Peyer's patch (tissue), 4 donors: ENCODE results near the gene MED16. TPM values are rescaled to one million over a fixed set of nuclear protein-coding genes. Genes with fewer than 3 reads are reported as not detected.

Experiments
- DNase-seq, 3 donors: peaks; one replicate each; pipeline ENCODE4 v3.0.0-alpha.2; 2017 to 2019
- H3K27ac ChIP-seq, 4 donors: fragments of 200-600 bp; sonication (generic); one replicate each; pipeline ENCODE4 v1.5.1; 2016 to 2019
- H3K27me3 ChIP-seq, 2 donors: fragments of 200-600 bp; sonication (generic); one replicate each; pipeline ENCODE4 v1.5.1; 2019
- H3K36me3 ChIP-seq, 3 donors: fragments of 200-600 bp; sonication (generic); one replicate each; pipeline ENCODE4 v1.5.1; 2016 to 2019
- H3K4me1 ChIP-seq, 4 donors: fragments of 200-600 bp; sonication (generic); one replicate each; pipeline ENCODE4 v1.5.1; 2016 to 2019
- H3K4me3 ChIP-seq, 4 donors: fragments of 200-600 bp; sonication (generic); 1 replicate in 3 of 4; 2 replicates in 1 of 4; pipeline ENCODE4 v1.5.1; 2016 to 2019; ENCODE audit warnings: mild to moderate bottlenecking in 1 of 4
- H3K9me3 ChIP-seq, 4 donors: fragments of 200-600 bp; sonication (generic); one replicate each; pipeline ENCODE4 v1.5.1; 2016 to 2019; ENCODE audit warnings: mild to moderate bottlenecking in 1 of 4
- POLR2A ChIP-seq, 2 donors: fragments of 450-650 bp; IDR thresholded peaks; one replicate each; pipeline ENCODE4 v1.5.1; 2017; ENCODE audit warnings: antibody characterized with exemption in 2 of 2, mild to moderate bottlenecking in 2 of 2, moderate library complexity in 2 of 2
- total RNA-seq, 4 donors: library from RNA; depleted of rRNA; stranded (reverse); fragments of >200 nt; gene quantifications; one replicate each; pipeline ENCODE4 v1.1.0, GENCODE V29; 2016
- TF ChIP-seq, protein P1 (sequence below), 6 experiments: fragments of 450-650 bp in 4 of 6; fragments of 200-600 bp in 2 of 6; sonication (generic) in 1 of 6; IDR thresholded peaks; one replicate each; pipeline ENCODE4 v1.5.1; 2017 to 2019; ENCODE audit warnings: antibody characterized with exemption in 6 of 6, mild to moderate bottlenecking in 3 of 6, moderate library complexity in 1 of 6

Gene MED16
- total RNA-seq, 4 donors from 2014 or later = 60.2 to 83.6 (median 65.3) TPM

DNA sequence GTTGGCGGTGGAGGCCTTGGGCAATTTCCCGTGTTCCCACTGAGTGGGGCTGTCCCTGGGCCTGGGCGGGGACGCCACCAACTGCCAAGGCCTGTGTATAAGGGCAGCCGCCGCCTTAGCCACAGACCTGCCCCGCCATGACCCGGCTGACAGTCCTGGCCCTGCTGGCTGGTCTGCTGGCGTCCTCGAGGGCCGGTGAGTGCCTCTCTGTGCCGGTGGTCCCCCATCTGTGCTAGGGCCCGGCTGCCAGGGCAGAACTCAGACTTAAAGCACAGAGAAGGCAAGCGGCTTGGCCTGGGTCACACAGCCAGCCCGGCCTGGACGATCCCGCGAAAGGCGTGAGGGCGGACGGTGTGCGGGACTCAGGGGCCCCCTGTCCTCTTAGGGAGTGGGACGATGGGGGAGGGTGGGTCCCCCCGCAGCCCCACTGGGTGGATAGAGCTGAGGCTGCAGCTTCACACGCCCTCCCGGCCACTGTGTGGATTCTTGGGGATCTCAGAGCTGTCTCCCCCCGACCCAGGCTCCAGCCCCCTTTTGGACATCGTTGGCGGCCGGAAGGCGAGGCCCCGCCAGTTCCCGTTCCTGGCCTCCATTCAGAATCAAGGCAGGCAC is 65.2 kb downstream of the MED16 start, which contains the start of gene AZU1:
Gene AZU1 (plus strand): TSS at position 128 of the 612 bp plus-strand sequence. CDS start 10 bp downstream, at position 138.
- Histone ChIP-seq H3K4me3 (no peak within 1 kb of the TSS), H3K36me3 (no peaks in the 10 kb centered on the region), H3K27me3 (peaks cover 0 to 16% of the 10 kb centered on the region in 2 donors), H3K9me3 (no peaks in the 10 kb centered on the region), H3K27ac (no peak within 1 kb of the TSS), H3K4me1 (no peaks in the 10 kb centered on the region)
- no peak for TF ChIP-seq POLR2A (IDR thresholded peaks at IDR 0.05)
- TF ChIP-seq, protein P1, sequence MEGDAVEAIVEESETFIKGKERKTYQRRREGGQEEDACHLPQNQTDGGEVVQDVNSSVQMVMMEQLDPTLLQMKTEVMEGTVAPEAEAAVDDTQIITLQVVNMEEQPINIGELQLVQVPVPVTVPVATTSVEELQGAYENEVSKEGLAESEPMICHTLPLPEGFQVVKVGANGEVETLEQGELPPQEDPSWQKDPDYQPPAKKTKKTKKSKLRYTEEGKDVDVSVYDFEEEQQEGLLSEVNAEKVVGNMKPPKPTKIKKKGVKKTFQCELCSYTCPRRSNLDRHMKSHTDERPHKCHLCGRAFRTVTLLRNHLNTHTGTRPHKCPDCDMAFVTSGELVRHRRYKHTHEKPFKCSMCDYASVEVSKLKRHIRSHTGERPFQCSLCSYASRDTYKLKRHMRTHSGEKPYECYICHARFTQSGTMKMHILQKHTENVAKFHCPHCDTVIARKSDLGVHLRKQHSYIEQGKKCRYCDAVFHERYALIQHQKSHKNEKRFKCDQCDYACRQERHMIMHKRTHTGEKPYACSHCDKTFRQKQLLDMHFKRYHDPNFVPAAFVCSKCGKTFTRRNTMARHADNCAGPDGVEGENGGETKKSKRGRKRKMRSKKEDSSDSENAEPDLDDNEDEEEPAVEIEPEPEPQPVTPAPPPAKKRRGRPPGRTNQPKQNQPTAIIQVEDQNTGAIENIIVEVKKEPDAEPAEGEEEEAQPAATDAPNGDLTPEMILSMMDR (IDR thresholded peaks at IDR 0.05) = no peak
- DNase-seq = no peak

DNA sequence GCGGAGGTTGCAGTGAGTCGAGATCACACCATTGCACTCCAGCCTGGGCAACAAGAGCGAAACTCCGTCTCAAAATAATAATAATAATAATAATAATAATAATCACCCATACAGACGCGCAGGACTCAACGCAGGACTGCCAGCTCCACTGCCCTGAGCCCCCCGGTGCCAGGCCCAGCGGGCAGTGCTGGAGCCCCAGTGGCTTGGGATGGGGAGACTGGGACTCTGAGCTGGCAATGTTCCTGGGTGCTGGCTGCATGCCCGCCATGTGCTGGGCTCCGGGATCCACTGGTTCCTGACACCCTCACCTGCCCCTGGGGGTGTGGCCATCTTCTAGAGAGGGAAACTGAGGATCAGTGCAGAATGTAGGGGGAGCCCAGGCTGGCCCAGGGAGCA is 65.7 kb downstream of the MED16 start:
- no peak overlapping the region for H3K4me3 ChIP-seq
- no peak overlapping the region for H3K27ac ChIP-seq
- TF ChIP-seq, protein P1 (IDR thresholded peaks at IDR 0.05) = no peak
- no peak for TF ChIP-seq POLR2A (IDR thresholded peaks at IDR 0.05)
- H3K36me3 ChIP-seq = no peaks in the 10 kb centered on the region
- no peak for DNase-seq
- H3K9me3 ChIP-seq = no peaks in the 10 kb centered on the region
- peaks cover 0 to 21% of the 10 kb centered on the region in 2 donors for H3K27me3 ChIP-seq
- peaks cover 0 to 4% (median 2%) of the 10 kb centered on the region in 4 donors for H3K4me1 ChIP-seq

DNA sequence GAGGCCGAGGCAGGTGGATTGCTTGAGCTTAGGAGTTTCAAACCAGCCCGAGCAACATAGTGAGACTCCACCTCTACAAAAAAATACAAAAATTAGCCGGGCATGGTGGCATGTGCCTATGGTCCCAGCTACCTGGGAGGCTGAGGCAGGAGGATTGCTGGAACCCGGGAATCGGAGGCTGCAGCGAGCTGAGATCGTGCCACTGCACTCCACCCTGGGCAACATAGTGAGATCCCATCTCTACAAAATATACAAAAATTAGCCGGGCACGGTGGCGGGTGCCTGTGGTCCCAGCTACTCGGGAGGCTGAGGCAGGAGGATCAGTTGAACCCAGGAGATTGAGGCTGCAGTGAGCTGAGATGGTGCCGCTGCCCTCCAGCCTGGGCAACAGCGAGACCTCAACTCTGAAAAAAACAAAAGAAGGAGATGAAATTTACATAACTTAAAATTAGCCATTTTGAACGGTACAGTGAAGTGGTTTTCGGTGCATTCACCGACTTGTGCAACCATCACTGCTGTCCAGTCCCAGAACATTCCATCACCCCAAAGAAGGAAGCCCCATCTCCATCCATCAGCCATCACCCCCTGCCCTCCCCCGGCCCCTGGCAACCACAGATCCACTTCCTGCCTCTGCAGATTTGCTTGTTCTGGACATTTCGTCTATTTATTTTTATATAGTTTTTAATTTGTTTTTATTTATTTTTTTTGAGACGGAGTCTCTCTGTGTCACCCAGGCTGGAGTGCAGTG is 66.9 kb downstream of the MED16 start:
- H3K9me3 ChIP-seq = no peaks in the 10 kb centered on the region
- DNase-seq = no peak
- H3K27ac ChIP-seq = no peak overlapping the region
- peaks cover 0 to 15% (median 11%) of the 10 kb centered on the region in 4 donors for H3K4me1 ChIP-seq
- H3K27me3 ChIP-seq = peaks cover 0 to 24% of the 10 kb centered on the region in 2 donors
- H3K4me3 ChIP-seq = no peak overlapping the region
- TF ChIP-seq, protein P1 (IDR thresholded peaks at IDR 0.05) = no peak
- no peak for TF ChIP-seq POLR2A (IDR thresholded peaks at IDR 0.05)
- no peaks in the 10 kb centered on the region for H3K36me3 ChIP-seq

DNA sequence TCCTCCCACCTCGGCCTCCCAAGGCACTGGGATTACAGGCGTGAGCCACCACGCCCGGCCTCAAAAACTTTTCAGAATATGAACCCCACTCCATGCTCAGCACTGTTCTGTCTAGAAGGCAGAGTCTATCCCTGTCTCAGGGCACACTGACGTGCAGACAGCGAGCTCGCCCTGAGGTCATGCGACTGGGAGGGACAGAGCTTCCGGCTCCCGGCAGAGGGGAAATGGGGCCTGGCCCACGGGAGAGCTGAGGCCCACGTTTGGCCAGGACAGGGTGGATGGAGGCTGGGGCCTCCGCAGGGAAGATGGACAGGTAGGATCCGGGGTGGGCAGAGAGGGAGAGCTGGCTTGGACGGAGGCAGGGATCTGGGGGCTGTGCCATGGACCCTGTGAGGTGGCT is 68.1 kb downstream of the MED16 start:
- TF ChIP-seq, protein P1 (IDR thresholded peaks at IDR 0.05) = no peak
- no peak for TF ChIP-seq POLR2A (IDR thresholded peaks at IDR 0.05)
- Histone ChIP-seq H3K4me1 (peaks cover 0 to 15% (median 11%) of the 10 kb centered on the region in 4 donors), H3K27ac (no peak overlapping the region), H3K27me3 (peaks cover 0 to 24% of the 10 kb centered on the region in 2 donors), H3K4me3 (no peak overlapping the region), H3K9me3 (no peaks in the 10 kb centered on the region), H3K36me3 (no peaks in the 10 kb centered on the region)
- DNase-seq = no peak

DNA sequence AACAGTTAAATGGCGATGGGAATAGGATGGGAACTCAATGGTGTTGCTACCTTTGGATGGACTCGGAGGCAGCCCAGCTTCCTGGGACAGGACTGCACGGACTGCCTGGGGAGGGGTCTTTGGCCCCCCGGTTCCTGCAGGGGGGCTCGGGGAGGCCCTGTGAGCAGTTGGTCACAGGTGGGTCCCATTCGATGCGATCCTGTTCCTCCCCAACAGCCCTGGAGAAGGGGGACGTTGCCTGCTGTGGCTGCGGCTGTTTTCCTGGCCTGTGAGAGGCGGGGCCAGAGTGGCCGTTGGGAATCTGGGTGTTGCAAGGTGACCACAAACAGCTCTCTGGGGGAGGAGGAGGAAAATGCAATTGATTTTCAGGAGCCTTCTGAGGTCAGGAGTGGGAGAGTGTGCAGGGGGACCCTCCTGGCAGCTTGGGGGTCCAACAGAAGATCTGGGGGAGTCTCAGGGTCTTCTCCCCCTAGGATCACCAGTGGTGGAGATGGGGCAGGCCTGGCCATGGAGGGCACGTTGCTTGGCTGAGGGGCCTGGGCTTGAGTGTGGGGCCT is 69.3 kb downstream of the MED16 start:
- Histone ChIP-seq H3K9me3 (no peaks in the 10 kb centered on the region), H3K27ac (no peak overlapping the region), H3K27me3 (peaks cover 0 to 24% of the 10 kb centered on the region in 2 donors), H3K4me1 (peaks cover 0 to 15% (median 11%) of the 10 kb centered on the region in 4 donors), H3K36me3 (no peaks in the 10 kb centered on the region), H3K4me3 (no peak overlapping the region)
- no peak for DNase-seq
- TF ChIP-seq, protein P1 (IDR thresholded peaks at IDR 0.05) = no peak
- TF ChIP-seq POLR2A (IDR thresholded peaks at IDR 0.05) = no peak
